A673 (cell line): ENCODE measurements around the gene LCN6. TPM values are rescaled to one million over a fixed set of nuclear protein-coding genes. Genes with fewer than 3 reads are reported as not detected.
A peak's percentile ranks its signal among the peaks of the same experiment; 100 is the strongest.
"Not testable (repeated sequence)": the region's sequence is repeated elsewhere in the genome, so short reads cannot be mapped to it uniquely, and the experiment has no call there.

Source experiments
- BruUV-seq: library from RNA; stranded (reverse); fragments of 400-500 nt; replicated peaks from 2 replicates; lab custom pipeline; 2021; lab: Mats Ljungman, UMichigan
- CTCF ChIA-PET: fragments of 300-600 bp; sonication (Branson Sonifier 250); formaldehyde crosslinking; loops from one replicate; lab custom pipeline; 2022; ENCODE audit warnings: antibody characterized with exemption; lab: Charles Lee
- POLR2A ChIA-PET: fragments of 300-600 bp; sonication (Branson Sonifier 250); formaldehyde crosslinking; loops from one replicate; lab custom pipeline; 2022; ENCODE audit warnings: antibody characterized with exemption; ENCODE audit not compliant: low non-redundant PET; lab: Charles Lee
- DNase-seq: peaks from one replicate; pipeline ENCODE4 v3.0.0-alpha.2; 2015; ENCODE audit warnings: low spot score
- H3K27ac ChIP-seq: fragments of 200-600 bp; sonication (generic); 2 replicates; pipeline ENCODE4 v1.5.1; 2016; ENCODE audit warnings: mixed run types, low read depth, mild to moderate bottlenecking, mixed read lengths, antibody characterized with exemption, low read length; ENCODE audit not compliant: poor library complexity, severe bottlenecking
- H3K27me3 ChIP-seq: fragments of 200-600 bp; sonication (generic); replicated peaks from 2 replicates; pipeline ENCODE4 v1.6.1; 2017; ENCODE audit warnings: mixed run types, low read depth, mild to moderate bottlenecking, mixed read lengths, antibody characterized with exemption, low read length; ENCODE audit not compliant: insufficient read depth, poor library complexity
- H3K36me3 ChIP-seq: fragments of 200-600 bp; sonication (generic); 2 replicates; pipeline ENCODE4 v1.6.1; 2016; ENCODE audit warnings: mixed run types, mild to moderate bottlenecking, mixed read lengths, antibody characterized with exemption, low read length; ENCODE audit not compliant: insufficient read depth, poor library complexity, severe bottlenecking
- H3K4me1 ChIP-seq: fragments of 200-600 bp; sonication (generic); 2 replicates; pipeline ENCODE4 v1.6.1; 2017; ENCODE audit warnings: mixed run types, mild to moderate bottlenecking, mixed read lengths, antibody characterized with exemption, low read length; ENCODE audit not compliant: insufficient read depth, poor library complexity, severe bottlenecking
- H3K4me3 ChIP-seq: fragments of 200-600 bp; sonication (generic); 2 replicates; pipeline ENCODE4 v1.5.1; 2016; ENCODE audit warnings: low read depth, mixed run types, mild to moderate bottlenecking, mixed read lengths, low read length; ENCODE audit not compliant: poor library complexity, severe bottlenecking
- H3K9me3 ChIP-seq: fragments of 200-600 bp; sonication (generic); 2 replicates; pipeline ENCODE4 v1.6.1; 2016; ENCODE audit warnings: mixed run types, low read depth, mild to moderate bottlenecking, mixed read lengths, antibody characterized with exemption, low read length; ENCODE audit not compliant: poor library complexity, severe bottlenecking
- CTCF ChIP-seq: fragments of 300-800, 200-600 bp; sonication (generic); conservative IDR thresholded peaks from 2 replicates; pipeline ENCODE4 v1.5.1; 2017; ENCODE audit warnings: low read depth, mild to moderate bottlenecking, antibody characterized with exemption, low read length, moderate library complexity, mixed read lengths
- EZH2 ChIP-seq: fragments of 200-600 bp; sonication (generic); IDR thresholded peaks from 2 replicates; pipeline ENCODE4 v1.6.1; 2017; ENCODE audit warnings: borderline replicate concordance, low read depth, mild to moderate bottlenecking, mixed read lengths, antibody characterized with exemption, low read length; ENCODE audit not compliant: poor library complexity, severe bottlenecking
- intact Hi-C: fragments of 100-400 bp; cut with micrococcal nuclease; formaldehyde crosslinking; loops from one replicate; pipeline ENCODE4 v1.10.0; 2022; ENCODE audit not compliant: unreplicated experiment
- total RNA-seq: library from RNA; stranded (reverse); gene quantifications from 2 replicates; pipeline ENCODE4 v1.2.3, GENCODE V29; 2021

LCN6 gene
- total RNA-seq, 1 experiment from 2014 or later: not detected

DNA sequence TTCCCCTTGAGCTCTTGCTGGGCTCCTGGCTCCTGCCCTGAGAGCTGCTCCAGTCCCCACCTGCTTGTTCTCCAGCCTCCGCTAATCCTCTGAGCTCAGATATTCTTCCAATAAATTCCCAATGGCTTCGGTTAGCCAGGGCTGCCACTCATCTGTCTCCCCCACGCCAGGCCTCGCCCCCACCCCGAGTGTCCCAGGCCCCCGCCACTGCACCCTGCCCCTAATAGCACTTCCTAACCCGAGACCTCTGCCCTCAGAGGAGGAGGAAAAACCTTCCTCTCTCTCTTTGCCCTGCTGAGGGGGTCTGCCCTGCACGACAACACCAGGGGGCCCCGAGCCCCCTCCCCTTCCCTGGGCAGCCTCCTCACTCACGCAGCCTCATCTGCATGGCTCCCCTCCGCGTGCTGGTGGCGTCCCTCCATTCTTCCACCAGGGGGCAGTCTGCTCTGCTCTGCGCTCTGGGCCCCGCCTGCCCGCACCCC is 21.4 kb upstream of the LCN6 start:
- H3K36me3 ChIP-seq: no peaks in the 10 kb centered on the region
- peak overlapping the region; percentile 44 for H3K4me3 ChIP-seq
- ChIA-PET CTCF (interaction anchor here (0.6 to 0.7 kb wide), 4 partner anchors 8 to 223 kb away, joined by 3 to 14 read pairs (median 4); partner anchors contain the start of gene PAXX), POLR2A (no interaction called here)
- H3K27me3 ChIP-seq: no peaks in the 10 kb centered on the region
- H3K9me3 ChIP-seq: peaks cover 7% of the 10 kb centered on the region
- no peaks in the 10 kb centered on the region for H3K4me1 ChIP-seq
- no peak overlapping the region for H3K27ac ChIP-seq
- DNase-seq: peak; percentile 73
- no TSS peak for BruUV-seq
- TF ChIP-seq CTCF (peak; percentile 65), EZH2 (no peak)
- intact Hi-C loops: no loop called here

DNA sequence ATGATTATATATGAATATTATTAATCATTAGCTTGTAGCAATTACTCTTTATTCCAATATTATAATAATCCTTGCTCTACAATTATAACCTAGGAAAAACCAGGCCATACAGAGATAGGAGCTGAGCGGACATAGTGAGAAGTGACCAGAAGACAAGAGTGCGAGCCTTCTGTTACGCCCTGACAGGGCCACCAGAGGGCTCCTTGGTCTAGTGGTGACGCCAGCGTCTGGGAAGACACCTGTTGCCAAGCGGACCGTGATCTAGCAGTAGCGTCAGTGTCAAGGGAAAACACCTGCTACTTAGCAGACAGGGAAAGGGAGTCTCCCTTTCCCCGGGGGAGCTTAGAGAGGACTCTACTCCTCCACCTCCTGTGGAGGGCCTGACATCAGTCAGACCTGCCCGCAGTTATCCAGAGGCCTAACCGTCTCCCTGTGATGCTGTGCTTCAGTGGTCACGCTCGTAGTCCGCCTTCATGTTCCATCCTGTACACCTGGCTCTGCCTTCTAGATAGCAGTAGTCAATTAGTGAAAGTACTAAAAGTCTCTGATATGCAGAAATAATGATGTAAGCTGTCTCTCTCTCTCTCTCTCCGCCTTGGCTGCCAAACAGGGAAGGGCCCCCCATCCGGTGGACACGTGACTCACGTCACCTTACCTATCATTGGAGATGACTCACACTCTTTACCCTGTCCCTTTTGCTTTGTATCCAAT is 18.2 kb upstream of the LCN6 start:
- H3K27ac ChIP-seq, DNase-seq, H3K4me3 ChIP-seq, BruUV-seq, intact Hi-C loops, H3K27me3 ChIP-seq, H3K4me1 ChIP-seq, H3K9me3 ChIP-seq, H3K36me3 ChIP-seq: not testable (repeated sequence)
- ChIA-PET POLR2A (interaction anchor here (0.6 kb wide), 1 partner anchor 10 kb away, joined by 8 read pairs; no protein-coding TSS in a partner anchor), CTCF (interaction anchor here (0.6 to 0.9 kb wide), 2 partner anchors 13 to 283 kb away, joined by 3 to 6 read pairs; no protein-coding TSS in a partner anchor)
- TF ChIP-seq CTCF: peak; percentile 48

- ChIA-PET CTCF (interaction anchor here (0.6 to 0.9 kb wide), 2 partner anchors 13 to 283 kb away, joined by 3 to 6 read pairs; no protein-coding TSS in a partner anchor), POLR2A (interaction anchor here (0.6 kb wide), 1 partner anchor 10 kb away, joined by 8 read pairs; no protein-coding TSS in a partner anchor)
- H3K4me3 ChIP-seq, H3K27ac ChIP-seq, H3K36me3 ChIP-seq, BruUV-seq, H3K4me1 ChIP-seq, H3K9me3 ChIP-seq, intact Hi-C loops, H3K27me3 ChIP-seq, DNase-seq: not testable (repeated sequence)
Observed at GRCh38 chr9:136765745-136766409, 17.6 kb upstream of the LCN6 start.
